H1 (cell line): ENCODE measurements around the gene CUBN. TPM values are rescaled to one million over a fixed set of nuclear protein-coding genes. Genes with fewer than 3 reads are reported as not detected.

ENCODE experiments used
- CTCF ChIA-PET: fragments of 300-600 bp; sonication (Branson Sonifier 250); formaldehyde crosslinking; loops from one replicate; lab custom pipeline; 2021; ENCODE audit not compliant: partially characterized antibody; lab: Charles Lee
- POLR2A ChIA-PET: fragments of 300-600 bp; sonication (Branson Sonifier 250); formaldehyde crosslinking; loops from one replicate; lab custom pipeline; 2021; ENCODE audit warnings: inconsistent platforms; ENCODE audit not compliant: partially characterized antibody; lab: Charles Lee
- DNase-seq, 2 experiments: peaks; one replicate each; pipeline versions ENCODE4 v3.0.0 to v3.0.0-alpha.2; 2010 to 2022; ENCODE audit warnings: low spot score in 2 of 2, low read depth in 1 of 2, mixed read lengths in 1 of 2
- FAIRE-seq: peaks from 2 replicates; lab custom pipeline; 2011; peaks lifted over from hg19 to GRCh38; lab: Jason Lieb, UNC
- H2AFZ ChIP-seq: 2 replicates; pipeline ENCODE4 v1.8.1; 2012; ENCODE audit warnings: low read length, inconsistent platforms
- H2AK5ac ChIP-seq: 2 replicates; pipeline ENCODE4 v1.6.1; 2013; ENCODE audit warnings: low read depth, low read length
- H2BK120ac ChIP-seq: replicated peaks from 2 replicates; pipeline ENCODE3; 2013; ENCODE audit warnings: low read depth, low read length, inconsistent platforms
- H2BK12ac ChIP-seq: 2 replicates; pipeline ENCODE4 v1.6.1; 2013; ENCODE audit warnings: low read depth, low read length
- H2BK15ac ChIP-seq: 2 replicates; pipeline ENCODE4 v1.6.1; 2013; ENCODE audit warnings: low read length
- H2BK20ac ChIP-seq: 2 replicates; pipeline ENCODE4 v1.6.1; 2013; ENCODE audit warnings: low read length
- H2BK5ac ChIP-seq: 2 replicates; pipeline ENCODE4 v1.6.1; 2013; ENCODE audit warnings: low read depth, low read length
- H3K14ac ChIP-seq: 2 replicates; pipeline ENCODE4 v1.6.1; 2013; ENCODE audit warnings: inconsistent platforms; ENCODE audit not compliant: insufficient read length
- H3K18ac ChIP-seq: 2 replicates; pipeline ENCODE4 v1.6.1; 2013; ENCODE audit warnings: low read length; ENCODE audit errors: extremely low read depth
- H3K23ac ChIP-seq: 2 replicates; pipeline ENCODE4 v1.6.1; 2013; ENCODE audit warnings: inconsistent platforms; ENCODE audit not compliant: insufficient read length
- H3K23me2 ChIP-seq: 2 replicates; pipeline ENCODE4 v1.6.1; 2013; ENCODE audit warnings: low read depth, low read length
- H3K27ac ChIP-seq: 2 replicates; pipeline ENCODE4 v1.6.1; 2011; ENCODE audit warnings: low read depth, low read length, inconsistent platforms
- H3K27me3 ChIP-seq, 4 experiments: replicated peaks in 1 of 4; 1 replicate in 1 of 4; 2 replicates in 3 of 4; pipeline versions ENCODE4 v1.6.1 to v1.8.1; 2011 to 2013; ENCODE audit warnings: low read length in 3 of 4, mild to moderate bottlenecking in 3 of 4, inconsistent platforms in 2 of 4, mixed read lengths in 2 of 4, moderate library complexity in 1 of 4; ENCODE audit not compliant: control insufficient read depth in 3 of 4, insufficient read depth in 3 of 4; ENCODE audit errors: extremely low read depth in 1 of 4
- H3K36me3 ChIP-seq, 4 experiments: 2 replicates each; pipeline versions ENCODE4 v1.6.1 to v1.8.1; 2011 to 2013; ENCODE audit warnings: mild to moderate bottlenecking in 4 of 4, low read length in 3 of 4, moderate library complexity in 2 of 4, control low read depth in 1 of 4, inconsistent platforms in 1 of 4; ENCODE audit not compliant: insufficient read depth in 4 of 4, control insufficient read depth in 2 of 4
- H3K4ac ChIP-seq: replicated peaks from 2 replicates; pipeline ENCODE3; 2013; ENCODE audit warnings: low read length, low read depth, mixed read lengths, inconsistent platforms; ENCODE audit not compliant: insufficient read length
- H3K4me1 ChIP-seq, 4 experiments: replicated peaks in 1 of 4; 1 replicate in 1 of 4; 2 replicates in 3 of 4; pipeline versions ENCODE4 v1.6.1 to v1.8.1; 2011 to 2013; ENCODE audit warnings: low read length in 3 of 4, inconsistent platforms in 2 of 4, mixed read lengths in 1 of 4; ENCODE audit not compliant: insufficient read depth in 4 of 4, control insufficient read depth in 3 of 4
- H3K4me2 ChIP-seq, 2 experiments: 2 replicates each; pipeline versions ENCODE4 v1.6.1 to v1.8.1; 2011 to 2013; ENCODE audit warnings: low read depth in 2 of 2, low read length in 2 of 2, control low read depth in 1 of 2, inconsistent platforms in 1 of 2, mild to moderate bottlenecking in 1 of 2; ENCODE audit not compliant: insufficient read depth in 1 of 2
- H3K4me3 ChIP-seq, 4 experiments: fragments of 200-600, 300-600 bp in 1 of 4; sonication (generic), shearing (Covaris generic), sonication (Bioruptor Twin) in 1 of 4; 2 replicates each; pipeline versions ENCODE4 v1.5.1 to v1.8.1; 2011 to 2016; ENCODE audit warnings: low read length in 4 of 4, low read depth in 3 of 4, control low read depth in 2 of 4, inconsistent platforms in 2 of 4, mild to moderate bottlenecking in 2 of 4, mixed read lengths in 1 of 4, moderate library complexity in 1 of 4; ENCODE audit not compliant: insufficient read depth in 2 of 4; ENCODE audit errors: extremely low read depth in 1 of 4
- H3K56ac ChIP-seq: replicated peaks from 2 replicates; pipeline ENCODE3; 2013; ENCODE audit warnings: low read depth, mild to moderate bottlenecking, mixed read lengths, low read length, inconsistent platforms; ENCODE audit not compliant: insufficient read length
- H3K79me1 ChIP-seq: 2 replicates; pipeline ENCODE4 v1.6.1; 2013; ENCODE audit warnings: low read depth, low read length, control low read depth
- H3K79me2 ChIP-seq, 2 experiments: 2 replicates each; pipeline versions ENCODE4 v1.6.1 to v1.8.1; 2012 to 2013; ENCODE audit warnings: low read length in 2 of 2, mild to moderate bottlenecking in 2 of 2, inconsistent platforms in 1 of 2; ENCODE audit not compliant: insufficient read depth in 2 of 2, control insufficient read depth in 1 of 2
- H3K9ac ChIP-seq, 4 experiments: replicated peaks in 1 of 4; 1 replicate in 1 of 4; 2 replicates in 3 of 4; pipeline versions ENCODE4 v1.6.1 to v1.8.1; 2011 to 2013; ENCODE audit warnings: low read depth in 3 of 4, low read length in 3 of 4, control low read depth in 2 of 4, mild to moderate bottlenecking in 2 of 4, moderate library complexity in 2 of 4, inconsistent platforms in 1 of 4; ENCODE audit errors: extremely low read depth in 1 of 4
- H3K9me3 ChIP-seq, 2 experiments: 2 replicates each; pipeline versions ENCODE4 v1.6.1 to v1.8.1; 2012 to 2013; ENCODE audit warnings: mild to moderate bottlenecking in 2 of 2, moderate library complexity in 2 of 2, control low read depth in 1 of 2, inconsistent platforms in 1 of 2, low read depth in 1 of 2, low read length in 1 of 2, mixed read lengths in 1 of 2; ENCODE audit not compliant: insufficient read depth in 2 of 2
- H4K20me1 ChIP-seq, 2 experiments: replicated peaks in 1 of 2; 2 replicates each; pipeline versions ENCODE3 to v1.8.1; 2011 to 2013; ENCODE audit warnings: inconsistent platforms in 2 of 2, low read length in 2 of 2, mild to moderate bottlenecking in 1 of 2; ENCODE audit not compliant: insufficient read depth in 2 of 2, control insufficient read depth in 1 of 2
- H4K5ac ChIP-seq: 2 replicates; pipeline ENCODE4 v1.6.1; 2013; ENCODE audit warnings: low read length, low read depth, mixed read lengths, inconsistent platforms; ENCODE audit not compliant: insufficient read length
- H4K8ac ChIP-seq: 2 replicates; pipeline ENCODE4 v1.8.0; 2013; ENCODE audit warnings: mild to moderate bottlenecking, moderate library complexity, low read length, inconsistent platforms; ENCODE audit not compliant: insufficient read depth; ENCODE audit errors: extremely low read depth
- H4K91ac ChIP-seq: replicated peaks from 2 replicates; pipeline ENCODE3; 2013; ENCODE audit warnings: low read length, mixed read lengths, inconsistent platforms; ENCODE audit not compliant: insufficient read length
- SIRT6 ChIP-seq: IDR thresholded peaks from one replicate; pipeline ENCODE4 v1.7.1; 2012; ENCODE audit warnings: low read length, inconsistent platforms
- SUZ12 ChIP-seq: fragments of 200-600 bp; sonication (generic); IDR thresholded peaks from 2 replicates; pipeline ENCODE4 v1.6.1; 2012; ENCODE audit warnings: mild to moderate bottlenecking, inconsistent platforms, low read length, moderate library complexity, mixed read lengths
- WGBS, 2 experiments: shearing (Covaris generic) in 1 of 2; methylation state at CpG; one replicate each; pipeline versions ENCODE4 v1.1.6 to v1.1.7; 2013 to 2015; ENCODE audit warnings: low lambda C conversion rate in 2 of 2, mixed read lengths in 2 of 2, inconsistent platforms in 1 of 2, low coverage in 1 of 2, missing lambda C conversion rate in 1 of 2; ENCODE audit not compliant: insufficient replicate concordance in 2 of 2, insufficient coverage in 1 of 2, insufficient read length in 1 of 2; ENCODE audit errors: extremely low coverage in 1 of 2, missing lambda C conversion rate in 1 of 2; 5-methylcytosine and 5-hydroxymethylcytosine counted together
- polyA plus RNA-seq, 7 experiments: library from polyadenylated mRNA; depleted of rRNA in 3 of 7; stranded (reverse) in 5 of 7; unstranded in 2 of 7; fragments of >200 nt in 5 of 7; fragments of 200-250 nt in 2 of 7; gene quantifications; 1 replicate in 5 of 7; 2 replicates in 1 of 7; 4 replicates in 1 of 7; pipeline versions ENCODE4 v1.2.1 to v1.2.3, GENCODE V29; 2011 to 2013; ENCODE audit warnings: missing spikeins in 2 of 7, mixed read lengths in 2 of 7
- total RNA-seq: library from RNA; stranded (reverse); fragmentation: NEBNext Ultra II Directional; extraction: Animal tissue kit (Norgen Biotek cat#: 25700); gene quantifications from 2 replicates; pipeline ENCODE4 v1.2.1, GENCODE V29; 2021

CUBN gene
- total and polyA plus RNA-seq, 2 of the 8 experiments (the other 6 are each of a cell fraction or from before 2014, with no cell fraction given): 0.04 to 0.08 TPM

DNA sequence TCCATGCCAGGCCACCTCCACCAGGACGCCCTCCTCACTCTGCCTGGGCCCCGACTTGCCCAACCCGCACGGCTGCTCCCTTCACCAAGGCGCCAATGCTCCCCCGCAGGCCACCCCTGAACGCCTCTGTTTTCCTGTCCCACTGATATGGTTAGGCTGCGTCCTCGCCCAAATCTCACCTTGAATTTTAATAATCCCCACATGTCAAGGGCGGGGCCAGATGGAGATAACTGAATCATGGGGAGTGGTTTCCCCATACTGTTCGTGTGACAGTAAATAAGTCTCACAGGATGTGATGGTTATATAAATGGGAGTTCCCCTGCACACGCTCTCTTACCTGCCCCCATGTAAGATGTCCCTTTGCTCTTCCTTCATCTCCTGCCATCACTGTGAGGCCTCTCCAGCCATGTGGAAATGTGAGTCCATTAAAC, 342.2 kb downstream of the CUBN start:
- no peak overlapping the region for H4K8ac ChIP-seq
- no peaks in the 10 kb centered on the region for H3K36me3 ChIP-seq
- no peak overlapping the region for H4K5ac ChIP-seq
- no peaks in the 10 kb centered on the region; a peak in 1 of 4 replicates for H3K79me2 ChIP-seq
- H3K23ac ChIP-seq: no peak overlapping the region
- H4K91ac ChIP-seq: no peak overlapping the region
- no peak overlapping the region for H3K18ac ChIP-seq
- H4K20me1 ChIP-seq: no peaks in the 10 kb centered on the region
- CTCF ChIA-PET: interaction anchor here (1.6 kb wide), 1 partner anchor 10 kb away, joined by 7 read pairs; no protein-coding TSS in a partner anchor
- no peak overlapping the region for H2BK12ac ChIP-seq
- H2AFZ ChIP-seq: no peak overlapping the region
- H3K4me3 ChIP-seq: no peak overlapping the region
- H3K27ac ChIP-seq: no peak overlapping the region
- H2BK120ac ChIP-seq: no peak overlapping the region
- H3K27me3 ChIP-seq: no peaks in the 10 kb centered on the region
- H3K9ac ChIP-seq: no peak overlapping the region
- no peak overlapping the region for H2AK5ac ChIP-seq
- no peaks in the 10 kb centered on the region; a peak in 1 of 7 replicates for H3K4me1 ChIP-seq
- H3K14ac ChIP-seq: no peak overlapping the region
- no peaks in the 10 kb centered on the region for H3K23me2 ChIP-seq
- FAIRE-seq: no peak
- no peak overlapping the region for H3K4ac ChIP-seq
- no peak overlapping the region for H3K4me2 ChIP-seq
- WGBS, 2 experiments: 90% methylated on average over 12 of the region's 12 CpGs; no CpG with 5 or more reads in 1 of the 2 experiments
- H3K56ac ChIP-seq: no peak overlapping the region
- H2BK20ac ChIP-seq: no peak overlapping the region
- POLR2A ChIA-PET: no interaction called here
- no peak overlapping the region for H2BK5ac ChIP-seq
- DNase-seq: no peak
- no peaks in the 10 kb centered on the region; the same call in 1 of the 2 replicates for H3K79me1 ChIP-seq
- no peak overlapping the region for H2BK15ac ChIP-seq
- peaks cover 0 to 2% of the 10 kb centered on the region in 2 experiments; a peak in 1 of 4 replicates for H3K9me3 ChIP-seq
- TF ChIP-seq SUZ12 (no peak), SIRT6 (no peak)
